HG02763 (cell line): ENCODE data around the gene TFB2M.
A peak's percentile ranks its signal among the peaks of the same experiment; 100 is the strongest.

Experiments used
- ATAC-seq: cut with Tn5 transposase; IDR thresholded peaks from one replicate; pipeline ENCODE4 v1.9.1; 2021; ENCODE audit warnings: mild to moderate bottlenecking, moderate library complexity; ENCODE audit not compliant: unreplicated experiment

Gene TFB2M

GRCh38 chr1:246515390-246516005 is 50.6 kb downstream of the TFB2M start:
- ATAC-seq: no peak

GRCh38 chr1:246513619-246514343 is 52.3 kb downstream of the TFB2M start:
- no peak for ATAC-seq

- ATAC-seq: no peak
Measured at GRCh38 chr1:246513041-246513440, 53.0 kb downstream of the TFB2M start.

DNA sequence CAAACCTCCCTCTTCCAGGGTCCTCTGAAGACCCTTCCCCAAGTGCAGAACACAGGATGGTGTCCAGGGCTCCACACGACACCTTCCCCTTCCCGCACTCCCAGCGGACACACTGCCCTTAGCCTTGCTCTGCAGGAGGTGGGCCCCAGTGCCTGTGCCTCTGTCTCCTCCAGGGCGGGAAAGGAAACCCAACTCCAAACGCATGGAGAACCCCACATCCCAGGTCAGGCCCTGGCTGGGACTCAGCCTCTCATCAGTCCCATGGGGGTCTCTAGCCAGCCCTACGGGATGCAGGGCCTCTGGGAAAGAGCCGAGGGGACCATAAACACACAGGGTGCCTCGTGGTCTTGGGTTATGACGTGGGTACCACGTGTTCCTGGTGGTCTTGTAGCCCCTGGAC is 53.4 kb downstream of the TFB2M start:
- ATAC-seq: no peak

GRCh38 chr1:246512230-246512629 is 53.8 kb downstream of the TFB2M start:
- ATAC-seq: no peak

- ATAC-seq: no peak
Measured at GRCh38 chr1:246511203-246511602, 54.9 kb downstream of the TFB2M start.

DNA sequence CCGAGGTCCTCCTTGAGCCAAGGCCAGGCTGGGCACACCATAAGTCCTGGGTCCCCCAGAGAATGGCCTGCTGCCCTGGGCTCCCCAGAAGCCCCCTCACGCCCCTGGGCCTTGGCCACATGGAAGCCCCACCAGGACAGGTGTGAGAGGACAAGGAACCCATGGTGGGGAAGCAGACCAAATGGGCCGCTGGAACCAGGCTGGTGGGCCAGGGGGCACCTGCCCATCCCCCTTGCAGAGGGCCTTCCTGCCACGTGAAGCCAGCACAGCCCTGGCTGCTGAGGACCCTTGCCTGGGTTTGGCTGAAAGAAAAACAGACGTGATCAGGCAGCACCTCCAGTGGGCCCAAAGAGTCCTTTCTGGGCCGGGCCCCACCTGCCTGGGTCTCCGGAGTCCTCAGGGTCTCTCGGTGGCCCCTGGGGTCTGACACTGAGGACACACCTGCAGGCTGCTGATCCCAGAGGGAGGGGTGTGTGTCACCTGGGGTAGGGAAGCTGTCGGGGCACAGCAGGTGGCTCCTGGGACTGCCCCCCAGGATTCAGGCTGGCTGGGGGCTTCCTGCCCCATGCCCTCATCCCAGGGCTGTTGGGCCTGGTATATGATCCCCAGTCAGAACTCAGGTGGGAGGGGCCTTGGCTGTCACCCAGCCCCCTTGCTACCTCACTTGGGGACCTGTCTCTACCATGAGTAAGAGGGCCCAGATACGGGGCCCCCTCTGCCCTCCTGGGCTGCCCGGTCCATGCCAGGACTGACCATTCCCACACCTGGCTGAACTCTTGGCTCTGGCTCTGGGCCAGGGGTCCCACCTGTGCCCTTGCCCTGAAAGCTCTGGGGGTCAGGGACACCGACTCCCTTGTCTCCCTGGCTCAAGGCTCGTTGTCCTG is 55.7 kb downstream of the TFB2M start:
- no peak for ATAC-seq

GRCh38 chr1:246508897-246509688 is 57.0 kb downstream of the TFB2M start:
- ATAC-seq: no peak

GRCh38 chr1:246506674-246507481 is 59.2 kb downstream of the TFB2M start, which contains the start of gene SMYD3:
SMYD3 (minus strand) TSS chr1:246507279.
- peak; percentile 89 for ATAC-seq

GRCh38 chr1:246506367-246506673 is 59.7 kb downstream of the TFB2M start:
- peak; percentile 11 for ATAC-seq

GRCh38 chr1:246503341-246503740 is 62.7 kb downstream of the TFB2M start:
- no peak for ATAC-seq

- no peak for ATAC-seq
Measured at GRCh38 chr1:246497331-246497915, 68.6 kb downstream of the TFB2M start.

- ATAC-seq: no peak
Measured at GRCh38 chr1:246492611-246493245, 73.3 kb downstream of the TFB2M start.

DNA sequence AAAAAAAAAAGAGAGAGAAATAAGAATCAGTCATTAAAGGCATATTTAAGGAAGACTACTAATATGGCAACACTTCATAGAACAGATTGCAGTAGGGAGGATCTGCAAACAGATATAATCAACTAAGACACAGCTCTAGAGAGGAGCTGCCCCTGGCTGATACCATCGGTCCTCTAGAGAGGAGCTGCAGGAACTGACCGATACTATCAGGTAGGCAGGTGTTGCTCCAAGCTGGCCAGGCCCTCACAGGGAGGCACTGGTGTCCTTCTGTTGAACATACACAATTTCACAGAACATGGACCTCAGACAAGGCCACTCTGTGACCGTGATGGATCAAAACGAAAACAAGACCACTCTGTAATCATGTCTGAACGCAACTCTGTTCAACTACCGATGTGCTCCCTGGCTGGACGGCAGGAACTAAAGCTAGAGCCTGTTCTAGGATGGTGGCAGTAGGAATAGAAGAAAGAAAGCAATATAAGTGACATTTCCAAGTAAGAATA is 74.5 kb downstream of the TFB2M start:
- no peak for ATAC-seq
